Ovary (tissue), 3 donors: ENCODE data around the gene ZNF503.

Experiments
- CTCF ChIP-seq, 3 donors: fragments of 450-650 bp in 2 of 3; fragments of 200-600 bp in 1 of 3; IDR thresholded peaks; one replicate each; pipeline versions ENCODE4 v1.5.1 to v1.8.0; 2016 to 2022; ENCODE audit warnings: antibody characterized with exemption in 3 of 3, mild to moderate bottlenecking in 1 of 3
- POLR2A ChIP-seq: fragments of 450-650 bp; IDR thresholded peaks from one replicate; pipeline ENCODE4 v1.6.1; 2017; ENCODE audit warnings: antibody characterized with exemption, mild to moderate bottlenecking, moderate library complexity
- donor health status: DM: no; HTN: no; CAD: no.

DNA sequence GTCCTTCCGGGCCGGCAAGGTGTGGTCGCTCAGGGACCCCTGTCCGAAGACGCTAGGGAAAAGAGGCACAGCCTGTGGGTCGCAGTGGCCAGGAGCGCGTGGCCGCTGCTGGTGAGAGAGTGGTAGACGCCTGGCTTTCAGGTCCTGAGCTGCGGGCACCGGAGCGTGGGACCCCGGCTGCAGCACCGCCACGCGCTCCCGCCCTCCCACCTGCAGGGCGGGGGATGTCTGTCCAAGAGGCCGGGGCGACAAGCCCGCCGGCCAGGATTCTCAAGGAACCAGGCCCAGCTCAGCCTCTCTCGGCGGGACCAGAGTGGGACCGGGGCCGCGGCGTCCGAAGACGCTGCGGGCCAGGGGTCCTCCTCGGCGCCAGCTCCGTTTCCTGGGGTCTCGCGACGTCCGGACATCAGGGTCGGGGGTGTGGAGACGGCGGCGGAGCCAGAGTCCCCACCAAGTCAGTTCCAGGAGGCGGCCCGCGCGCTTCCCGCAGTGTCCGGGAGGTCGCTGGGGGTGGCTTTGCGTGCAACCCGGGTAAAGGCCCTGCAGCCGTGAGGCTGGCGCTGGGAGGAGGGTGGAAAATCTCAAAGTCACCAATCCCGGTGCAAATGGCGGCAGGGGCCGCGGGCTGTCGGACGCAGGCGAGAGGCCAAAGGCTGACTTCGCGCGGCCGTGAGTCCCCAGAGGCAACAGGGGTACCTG, 5.5 kb downstream of the ZNF503 start:
- TF ChIP-seq CTCF (IDR thresholded peaks at IDR 0.05) (no peak), POLR2A (no peak)
